ENCODE data around the gene GSG1L.

- TF ChIP-seq CTCF (IDR thresholded peaks at IDR 0.05) (no peak), POLR2A (IDR thresholded peaks at IDR 0.05) (no peak)
Measured at GRCh38 chr16:28110074-28110473, 46.6 kb upstream of the GSG1L start.
